Keratinocyte (primary cell): ENCODE data around the gene ZSCAN25. TPM values are rescaled to one million over a fixed set of nuclear protein-coding genes. Genes with fewer than 3 reads are reported as not detected.

ENCODE experiments used
- DNase-seq: peaks from one replicate; pipeline ENCODE4 v3.0.0-alpha.2; 2011; ENCODE audit warnings: low read depth, missing footprints, low spot score
- FAIRE-seq: peaks from 2 replicates; lab custom pipeline; 2011; peaks lifted over from hg19 to GRCh38; lab: Jason Lieb, UNC
- H2AFZ ChIP-seq: 2 replicates; pipeline ENCODE4 v1.6.0; 2012; ENCODE audit warnings: low read length, control low read depth, inconsistent platforms; ENCODE audit not compliant: control insufficient read depth
- H3K27ac ChIP-seq: 2 replicates; pipeline ENCODE4 v1.5.1; 2011; ENCODE audit warnings: low read length; ENCODE audit not compliant: control insufficient read depth, insufficient read depth
- H3K27me3 ChIP-seq: 3 replicates; pipeline ENCODE4 v1.6.0; 2011; ENCODE audit warnings: low read length; ENCODE audit not compliant: control insufficient read depth, insufficient read depth; ENCODE audit errors: extremely low read depth
- H3K36me3 ChIP-seq, 2 experiments: 2 replicates in 1 of 2; 3 replicates in 1 of 2; pipeline ENCODE4 v1.5.1; 2011; ENCODE audit warnings: low read length in 2 of 2, mild to moderate bottlenecking in 1 of 2; ENCODE audit not compliant: control insufficient read depth in 2 of 2, insufficient read depth in 2 of 2; ENCODE audit errors: extremely low read depth in 1 of 2
- H3K4me1 ChIP-seq: 3 replicates; pipeline ENCODE4 v1.5.1; 2011; ENCODE audit warnings: low read length; ENCODE audit not compliant: control insufficient read depth, insufficient read depth; ENCODE audit errors: extremely low read depth
- H3K4me2 ChIP-seq: 3 replicates; pipeline ENCODE4 v1.6.0; 2011; ENCODE audit warnings: low read depth, low read length; ENCODE audit not compliant: control insufficient read depth, insufficient read depth; ENCODE audit errors: extremely low read depth
- H3K4me3 ChIP-seq, 3 experiments: fragments of 200-600 bp in 1 of 3; sonication (generic) in 1 of 3; 2 replicates in 2 of 3; 3 replicates in 1 of 3; pipeline ENCODE4 v1.5.1; 2011 to 2016; ENCODE audit warnings: low read length in 3 of 3, mild to moderate bottlenecking in 3 of 3, control low read depth in 2 of 3, inconsistent platforms in 1 of 3, low read depth in 1 of 3, mixed read lengths in 1 of 3, mixed run types in 1 of 3, moderate library complexity in 1 of 3; ENCODE audit not compliant: control insufficient read depth in 2 of 3, insufficient read depth in 2 of 3; ENCODE audit errors: extremely low read depth in 1 of 3
- H3K79me2 ChIP-seq: 2 replicates; pipeline ENCODE4 v1.6.0; 2012; ENCODE audit warnings: low read length; ENCODE audit not compliant: control insufficient read depth, insufficient read depth
- H3K9ac ChIP-seq: 3 replicates; pipeline ENCODE4 v1.6.0; 2011; ENCODE audit warnings: low read length; ENCODE audit not compliant: control insufficient read depth, insufficient read depth; ENCODE audit errors: extremely low read depth
- H3K9me1 ChIP-seq: 3 replicates; pipeline ENCODE4 v1.6.0; 2011; ENCODE audit warnings: low read length; ENCODE audit not compliant: control insufficient read depth, insufficient read depth; ENCODE audit errors: extremely low read depth
- H3K9me3 ChIP-seq: 2 replicates; pipeline ENCODE4 v1.5.1; 2012; ENCODE audit warnings: low read depth, low read length; ENCODE audit not compliant: control insufficient read depth
- H4K20me1 ChIP-seq: 3 replicates; pipeline ENCODE4 v1.6.0; 2011; ENCODE audit warnings: low read length; ENCODE audit not compliant: control insufficient read depth, insufficient read depth; ENCODE audit errors: extremely low read depth
- EZH2 ChIP-seq: IDR thresholded peaks from one replicate; pipeline ENCODE4 v1.6.1; 2012; ENCODE audit warnings: inconsistent platforms, mild to moderate bottlenecking, low read length, moderate library complexity
- dilution Hi-C: fragments of 300-500 bp; cut with MboI; formaldehyde crosslinking; loops from one replicate; pipeline ENCODE4 v1.7.0; 2020; ENCODE audit warnings: low sequenced_read_pairs; ENCODE audit not compliant: extremely low pct_ligation_motif_present
- polyA plus RNA-seq, 5 experiments: library from polyadenylated mRNA; depleted of rRNA in 3 of 5; stranded (reverse) in 3 of 5; stranded (forward) in 1 of 5; unstranded in 1 of 5; fragments of >200 nt; gene quantifications; 1 replicate in 1 of 5; 2 replicates in 3 of 5; 3 replicates in 1 of 5; pipeline versions ENCODE4 v1.2.1 to v1.2.3, GENCODE V29; 2011 to 2012; ENCODE audit warnings: missing spikeins in 2 of 5, low read depth in 1 of 5, low replicate concordance in 1 of 5
- TF ChIP-seq, protein P1 (sequence below), 3 experiments: IDR thresholded peaks in 1 of 3; conservative IDR thresholded peaks in 1 of 3; optimal IDR thresholded peaks in 1 of 3; 2 replicates in 2 of 3; 3 replicates in 1 of 3; pipeline versions ENCODE3 to v1.5.1; 2011; ENCODE audit warnings: low read length in 3 of 3, mild to moderate bottlenecking in 3 of 3, moderate library complexity in 2 of 3, control low read depth in 1 of 3, inconsistent platforms in 1 of 3; ENCODE audit not compliant: insufficient read depth in 2 of 3; ENCODE audit errors: extremely low read depth in 1 of 3

ZSCAN25 gene
- polyA plus RNA-seq, 1 donor (not counting 4 experiments of a cell fraction or from before 2014, with no cell fraction given) = 13.1 TPM

- H3K9ac ChIP-seq = no peak overlapping the region
- no peak overlapping the region for H3K27ac ChIP-seq
- H3K36me3 ChIP-seq = peaks cover 2 to 3% of the 10 kb centered on the region in 2 experiments
- peaks cover 3% of the 10 kb centered on the region for H3K4me1 ChIP-seq
- H3K27me3 ChIP-seq = no peaks in the 10 kb centered on the region
- TF ChIP-seq, protein P1, sequence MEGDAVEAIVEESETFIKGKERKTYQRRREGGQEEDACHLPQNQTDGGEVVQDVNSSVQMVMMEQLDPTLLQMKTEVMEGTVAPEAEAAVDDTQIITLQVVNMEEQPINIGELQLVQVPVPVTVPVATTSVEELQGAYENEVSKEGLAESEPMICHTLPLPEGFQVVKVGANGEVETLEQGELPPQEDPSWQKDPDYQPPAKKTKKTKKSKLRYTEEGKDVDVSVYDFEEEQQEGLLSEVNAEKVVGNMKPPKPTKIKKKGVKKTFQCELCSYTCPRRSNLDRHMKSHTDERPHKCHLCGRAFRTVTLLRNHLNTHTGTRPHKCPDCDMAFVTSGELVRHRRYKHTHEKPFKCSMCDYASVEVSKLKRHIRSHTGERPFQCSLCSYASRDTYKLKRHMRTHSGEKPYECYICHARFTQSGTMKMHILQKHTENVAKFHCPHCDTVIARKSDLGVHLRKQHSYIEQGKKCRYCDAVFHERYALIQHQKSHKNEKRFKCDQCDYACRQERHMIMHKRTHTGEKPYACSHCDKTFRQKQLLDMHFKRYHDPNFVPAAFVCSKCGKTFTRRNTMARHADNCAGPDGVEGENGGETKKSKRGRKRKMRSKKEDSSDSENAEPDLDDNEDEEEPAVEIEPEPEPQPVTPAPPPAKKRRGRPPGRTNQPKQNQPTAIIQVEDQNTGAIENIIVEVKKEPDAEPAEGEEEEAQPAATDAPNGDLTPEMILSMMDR (optimal IDR thresholded peaks at IDR 0.05 in 1 of 3, IDR thresholded peaks at IDR 0.05 in 1 of 3, conservative IDR thresholded peaks at IDR 0.05 in 1 of 3; ENCODE audit: extremely low read depth in 1 of 3, insufficient read depth in 2 of 3, low read length in 3 of 3) = no peak
- no peak for TF ChIP-seq EZH2
- no peaks in the 10 kb centered on the region for H3K9me1 ChIP-seq
- H3K4me2 ChIP-seq = no peak overlapping the region
- H3K9me3 ChIP-seq = no peaks in the 10 kb centered on the region
- H3K4me3 ChIP-seq = no peak overlapping the region
- H2AFZ ChIP-seq = no peak overlapping the region
- DNase-seq (no peak), FAIRE-seq (no peak)
- dilution Hi-C loops = no loop called here
- H4K20me1 ChIP-seq = no peaks in the 10 kb centered on the region
- no peaks in the 10 kb centered on the region for H3K79me2 ChIP-seq
Observed at GRCh38 chr7:99638731-99639130, 22.0 kb downstream of the ZSCAN25 start.

- TF ChIP-seq, protein P1 (optimal IDR thresholded peaks at IDR 0.05 in 1 of 3, IDR thresholded peaks at IDR 0.05 in 1 of 3, conservative IDR thresholded peaks at IDR 0.05 in 1 of 3; ENCODE audit: extremely low read depth in 1 of 3, insufficient read depth in 2 of 3, low read length in 3 of 3) = no peak
- no peak overlapping the region for H3K9ac ChIP-seq
- H3K9me3 ChIP-seq = no peaks in the 10 kb centered on the region
- H3K79me2 ChIP-seq = no peaks in the 10 kb centered on the region
- dilution Hi-C loops = no loop called here
- DNase-seq (no peak), FAIRE-seq (no peak)
- no peak overlapping the region for H3K4me2 ChIP-seq
- H2AFZ ChIP-seq = no peak overlapping the region
- no peak overlapping the region for H3K27ac ChIP-seq
- H4K20me1 ChIP-seq = no peaks in the 10 kb centered on the region
- H3K27me3 ChIP-seq = no peaks in the 10 kb centered on the region
- no peak overlapping the region for H3K4me3 ChIP-seq
- H3K4me1 ChIP-seq = peaks cover 3% of the 10 kb centered on the region
- H3K9me1 ChIP-seq = no peaks in the 10 kb centered on the region
- H3K36me3 ChIP-seq = peaks cover 2 to 3% of the 10 kb centered on the region in 2 experiments
Observed at GRCh38 chr7:99639267-99639666, 22.5 kb downstream of the ZSCAN25 start.
